ENCODE measurements around the gene CRYBG1. TPM values are rescaled to one million over a fixed set of nuclear protein-coding genes. Genes with fewer than 3 reads are reported as not detected.

CRYBG1 gene
- total and polyA plus RNA-seq, 2 experiments from 2014 or later: 3.2 to 10.0 TPM

GRCh38 chr6:106413722-106414121, 53.2 kb downstream of the CRYBG1 start:
- peaks cover 24% of the 10 kb centered on the region for H3K4me1 ChIP-seq (ENCODE audit: insufficient read depth)
- no peaks in the 10 kb centered on the region for H3K79me2 ChIP-seq
- 53% methylated on average over 2 of the region's 2 CpGs for WGBS (ENCODE audit: low lambda C conversion rate, missing lambda C conversion rate)
- H3K9me3 ChIP-seq (ENCODE audit: low read depth): no peaks in the 10 kb centered on the region
- H3K9me2 ChIP-seq (replicated peaks; ENCODE audit: insufficient read depth): no peaks in the 10 kb centered on the region
- H3K36me3 ChIP-seq (replicated peaks; ENCODE audit: insufficient read depth, low read depth): no peaks in the 10 kb centered on the region
- TF ChIP-seq CTCF (IDR thresholded peaks at IDR 0.05; ENCODE audit: poor library complexity): no peak
- peak; percentile 64 for TF ChIP-seq EZH2phosphoT487 (IDR thresholded peaks at IDR 0.05; ENCODE audit: low read depth, severe bottlenecking, unreplicated experiment)
- H3K27me3 ChIP-seq: no peaks in the 10 kb centered on the region
- H3K4me3 ChIP-seq: no peak overlapping the region
- H3K27ac ChIP-seq: no peak overlapping the region
- no peak overlapping the region for H2AFZ ChIP-seq
- no peak for DNase-seq (ENCODE audit: low spot score)
- no peak overlapping the region for H3K4me2 ChIP-seq
- H4K20me1 ChIP-seq (ENCODE audit: insufficient read depth, poor library complexity, severe bottlenecking): no peaks in the 10 kb centered on the region

DNA sequence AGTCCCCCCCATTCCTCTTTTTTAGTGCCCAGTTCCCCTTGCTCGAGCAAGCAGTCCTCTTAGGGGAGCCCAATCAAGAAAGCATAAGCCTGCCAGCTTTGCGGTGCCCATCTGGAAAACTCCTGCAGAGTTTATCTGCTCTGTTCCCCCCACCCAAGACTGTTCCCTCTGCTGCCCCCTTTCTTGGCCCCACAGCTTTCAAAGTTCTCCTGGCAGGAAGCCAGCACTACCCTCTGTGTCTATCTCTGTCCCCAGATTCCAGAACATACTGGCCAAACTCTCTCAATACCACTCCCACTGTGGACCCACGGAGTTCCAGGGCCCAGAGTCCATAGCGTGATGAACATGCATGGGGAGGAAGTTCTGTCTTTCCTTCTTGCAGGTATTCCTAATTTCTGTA, 55.4 kb downstream of the CRYBG1 start:
- Histone ChIP-seq H3K36me3 (replicated peaks; ENCODE audit: insufficient read depth, low read depth) (no peaks in the 10 kb centered on the region), H3K4me3 (no peak overlapping the region), H3K27me3 (peaks cover 3% of the 10 kb centered on the region), H3K9me2 (replicated peaks; ENCODE audit: insufficient read depth) (no peaks in the 10 kb centered on the region), H3K9me3 (ENCODE audit: low read depth) (no peaks in the 10 kb centered on the region), H3K4me2 (no peak overlapping the region), H3K79me2 (no peaks in the 10 kb centered on the region), H3K27ac (no peak overlapping the region), H2AFZ (no peak overlapping the region), H4K20me1 (ENCODE audit: insufficient read depth, poor library complexity, severe bottlenecking) (no peaks in the 10 kb centered on the region), H3K4me1 (ENCODE audit: insufficient read depth) (peaks cover 27% of the 10 kb centered on the region)
- no peak for DNase-seq (ENCODE audit: low spot score)
- whole genome bisulfite sequencing (ENCODE audit: low lambda C conversion rate, missing lambda C conversion rate): 90% methylated on average over 4 of the region's 4 CpGs
- TF ChIP-seq CTCF (IDR thresholded peaks at IDR 0.05; ENCODE audit: poor library complexity): no peak
- no peak for TF ChIP-seq EZH2phosphoT487 (IDR thresholded peaks at IDR 0.05; ENCODE audit: low read depth, severe bottlenecking, unreplicated experiment)
- no peak for TF ChIP-seq EZH2 (IDR thresholded peaks at IDR 0.05; ENCODE audit: borderline replicate concordance)

GRCh38 chr6:106417572-106418147, 57.1 kb downstream of the CRYBG1 start:
- Histone ChIP-seq H3K27me3 (peaks cover 3% of the 10 kb centered on the region), H3K9me2 (replicated peaks; ENCODE audit: insufficient read depth) (no peaks in the 10 kb centered on the region), H3K4me1 (ENCODE audit: insufficient read depth) (peaks cover 16% of the 10 kb centered on the region), H3K9me3 (ENCODE audit: low read depth) (no peaks in the 10 kb centered on the region), H3K79me2 (no peaks in the 10 kb centered on the region), H3K36me3 (replicated peaks; ENCODE audit: insufficient read depth, low read depth) (no peaks in the 10 kb centered on the region), H4K20me1 (ENCODE audit: insufficient read depth, poor library complexity, severe bottlenecking) (no peaks in the 10 kb centered on the region), H3K4me2 (no peak overlapping the region), H3K4me3 (no peak overlapping the region), H3K27ac (no peak overlapping the region), H2AFZ (no peak overlapping the region)
- no peak for DNase-seq (ENCODE audit: low spot score)
- no peak for TF ChIP-seq EZH2 (IDR thresholded peaks at IDR 0.05; ENCODE audit: borderline replicate concordance)
- no peak for TF ChIP-seq EZH2phosphoT487 (IDR thresholded peaks at IDR 0.05; ENCODE audit: low read depth, severe bottlenecking, unreplicated experiment)
- no peak for TF ChIP-seq CTCF (IDR thresholded peaks at IDR 0.05; ENCODE audit: poor library complexity)
- 75% methylated on average over 6 of the region's 6 CpGs for WGBS (ENCODE audit: low lambda C conversion rate, missing lambda C conversion rate)
